ENCODE data around the gene LMNTD1.

The LMNTD1 gene

DNA sequence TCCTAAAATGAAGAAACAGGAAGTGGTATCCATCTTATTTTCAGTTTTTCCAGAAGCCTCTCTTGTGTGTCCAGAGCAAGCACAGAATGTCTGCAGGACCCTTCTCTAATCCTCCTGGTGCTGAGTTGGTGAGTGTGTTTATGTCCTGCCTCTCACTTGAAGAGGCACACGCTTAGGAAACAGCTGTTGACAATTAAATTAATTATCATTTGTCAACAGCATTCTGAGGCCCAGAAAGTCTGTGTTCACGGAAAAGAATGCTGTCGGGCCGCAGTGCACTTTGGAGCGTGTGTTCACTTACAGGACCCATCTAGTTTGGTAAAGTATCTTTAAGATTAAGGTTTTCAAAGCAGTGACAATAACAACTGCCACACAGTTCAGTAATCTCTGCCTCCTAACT, 70.5 kb downstream of the LMNTD1 start:
- Histone ChIP-seq H4K20me1 (ENCODE audit: low read depth, low read length) (no peaks in the 10 kb centered on the region), H2AFZ (ENCODE audit: low read depth, low read length, severe bottlenecking) (no peak overlapping the region), H3F3A (ENCODE audit: insufficient read depth) (no peaks in the 10 kb centered on the region), H3K9me3 (ENCODE audit: insufficient read depth, low read length) (no peaks in the 10 kb centered on the region), H3K79me2 (ENCODE audit: insufficient read depth, low read length) (no peaks in the 10 kb centered on the region), H3K4me3 (ENCODE audit: insufficient read depth, low read length, poor library complexity, severe bottlenecking) (no peak overlapping the region), H3K9me2 (replicated peaks; ENCODE audit: insufficient read depth, low read length) (no peaks in the 10 kb centered on the region), H3K27me3 (ENCODE audit: low read length) (no peaks in the 10 kb centered on the region), H3K9ac (ENCODE audit: low read length) (no peak overlapping the region), H3K27ac (ENCODE audit: low read depth, low read length) (no peak overlapping the region), H3K36me3 (ENCODE audit: low read length) (no peaks in the 10 kb centered on the region), H3K4me2 (ENCODE audit: low read depth, low read length, poor library complexity, severe bottlenecking) (no peak overlapping the region)
- TF ChIP-seq EZH2phosphoT487 (conservative IDR thresholded peaks at IDR 0.05; ENCODE audit: low read length) (no peak), CTCF (IDR thresholded peaks at IDR 0.05; ENCODE audit: insufficient read depth, low read length, poor library complexity, severe bottlenecking) (no peak)

DNA sequence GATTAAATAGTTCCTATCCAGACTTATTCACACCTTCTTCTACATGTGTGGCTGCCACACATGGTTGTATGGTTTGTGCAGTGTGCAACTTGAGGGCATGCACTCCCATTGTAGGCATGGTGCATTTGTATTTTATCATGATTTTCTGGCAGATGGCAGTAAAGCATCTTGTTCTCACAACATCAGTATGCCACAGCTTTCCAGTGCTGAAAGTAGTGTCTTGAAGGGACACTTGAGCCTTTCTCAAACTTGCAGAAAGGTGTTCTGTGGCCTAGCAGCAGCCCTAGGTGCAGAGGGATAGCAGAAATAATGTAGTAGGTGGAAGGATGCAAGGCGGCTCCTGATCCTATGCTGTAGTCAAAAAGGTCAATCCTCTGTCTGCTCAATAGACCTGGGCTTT, 72.9 kb downstream of the LMNTD1 start:
- no peaks in the 10 kb centered on the region for H3K9me3 ChIP-seq (ENCODE audit: insufficient read depth, low read length)
- no peak overlapping the region for H3K4me2 ChIP-seq (ENCODE audit: low read depth, low read length, poor library complexity, severe bottlenecking)
- H3K36me3 ChIP-seq (ENCODE audit: low read length), result no peaks in the 10 kb centered on the region

DNA sequence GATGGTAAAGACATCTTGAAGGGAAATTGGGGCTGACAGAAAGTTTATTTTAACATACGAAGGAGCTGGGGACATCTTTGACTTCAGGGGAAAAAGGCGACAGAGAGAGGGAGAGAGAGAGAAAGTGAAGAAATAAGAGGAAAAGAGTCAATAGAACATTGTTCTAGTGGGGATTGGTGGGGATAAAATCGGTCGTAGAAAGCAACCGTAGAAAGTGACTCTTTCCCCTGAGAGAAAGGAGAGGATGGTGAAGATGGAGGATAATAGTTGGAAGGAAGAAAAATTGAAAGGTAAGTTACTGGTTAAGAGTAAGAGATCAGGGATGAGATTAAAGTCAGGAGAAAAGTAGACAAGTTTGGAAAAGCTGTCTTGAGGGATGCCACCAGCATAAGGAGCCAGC, 75.9 kb downstream of the LMNTD1 start:
- no peaks in the 10 kb centered on the region for H3F3A ChIP-seq (ENCODE audit: insufficient read depth)
- H3K9me3 ChIP-seq (ENCODE audit: insufficient read depth, low read length), result no peaks in the 10 kb centered on the region
- H3K27ac ChIP-seq (ENCODE audit: low read depth, low read length), result no peak overlapping the region
- no peak overlapping the region for H3K9ac ChIP-seq (ENCODE audit: low read length)
- no peaks in the 10 kb centered on the region for H3K36me3 ChIP-seq (ENCODE audit: low read length)
- no peaks in the 10 kb centered on the region for H3K9me2 ChIP-seq (replicated peaks; ENCODE audit: insufficient read depth, low read length)
- peaks cover 4% of the 10 kb centered on the region; the same call in 1 of the 2 replicates for H3K27me3 ChIP-seq (ENCODE audit: low read length)
- H3K79me2 ChIP-seq (ENCODE audit: insufficient read depth, low read length), result no peaks in the 10 kb centered on the region
- H2AFZ ChIP-seq (ENCODE audit: low read depth, low read length, severe bottlenecking), result no peak overlapping the region
- H3K4me3 ChIP-seq (ENCODE audit: insufficient read depth, low read length, poor library complexity, severe bottlenecking), result no peak overlapping the region
- H3K4me2 ChIP-seq (ENCODE audit: low read depth, low read length, poor library complexity, severe bottlenecking), result no peak overlapping the region
- no peaks in the 10 kb centered on the region for H4K20me1 ChIP-seq (ENCODE audit: low read depth, low read length)
- no peak for TF ChIP-seq CTCF (IDR thresholded peaks at IDR 0.05; ENCODE audit: insufficient read depth, low read length, poor library complexity, severe bottlenecking)
- TF ChIP-seq EZH2phosphoT487 (conservative IDR thresholded peaks at IDR 0.05; ENCODE audit: low read length), result no peak

More for the DNA sequence above, 72.9 kb downstream of the LMNTD1 start:
- Histone ChIP-seq H3K4me3 (ENCODE audit: insufficient read depth, low read length, poor library complexity, severe bottlenecking) (no peak overlapping the region), H3K79me2 (ENCODE audit: insufficient read depth, low read length) (no peaks in the 10 kb centered on the region), H3K27ac (ENCODE audit: low read depth, low read length) (no peak overlapping the region), H3K27me3 (ENCODE audit: low read length) (peaks cover 4% of the 10 kb centered on the region; the same call in 1 of the 2 replicates), H3K9ac (ENCODE audit: low read length) (no peak overlapping the region), H4K20me1 (ENCODE audit: low read depth, low read length) (no peaks in the 10 kb centered on the region), H2AFZ (ENCODE audit: low read depth, low read length, severe bottlenecking) (no peak overlapping the region), H3F3A (ENCODE audit: insufficient read depth) (no peaks in the 10 kb centered on the region), H3K9me2 (replicated peaks; ENCODE audit: insufficient read depth, low read length) (no peaks in the 10 kb centered on the region)
- no peak for TF ChIP-seq CTCF (IDR thresholded peaks at IDR 0.05; ENCODE audit: insufficient read depth, low read length, poor library complexity, severe bottlenecking)
- TF ChIP-seq EZH2phosphoT487 (conservative IDR thresholded peaks at IDR 0.05; ENCODE audit: low read length), result no peak
